ENCODE results near the gene RERE. TPM values are rescaled to one million over a fixed set of nuclear protein-coding genes. Genes with fewer than 3 reads are reported as not detected.

The RERE gene
- total and polyA plus RNA-seq, 4 donors, result 26.8 to 133 (median 82.7) TPM

DNA sequence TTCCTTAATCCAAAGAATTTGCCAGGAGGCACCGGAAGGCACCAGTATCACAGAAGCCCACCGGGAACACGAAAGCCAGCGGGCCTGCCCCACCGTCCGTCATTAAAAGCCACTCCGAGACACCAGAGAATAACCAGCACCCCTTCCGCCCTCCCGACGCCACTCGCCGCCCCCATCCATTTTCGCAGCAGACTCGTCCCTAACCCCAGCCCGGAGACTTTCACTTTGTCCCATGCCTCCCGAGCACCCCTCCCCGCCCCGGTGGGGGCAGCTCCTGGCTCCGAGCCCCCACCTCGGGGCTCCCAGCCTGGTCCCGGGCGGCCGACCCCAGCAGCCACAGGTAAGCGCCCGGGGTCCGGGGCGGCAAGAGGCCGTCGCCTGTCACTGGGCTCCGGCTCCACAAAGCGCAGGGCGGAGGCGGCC is 394.2 kb downstream of the RERE start:
- peak; percentile 63 to 84 for DNase-seq
- intact Hi-C loops (cut with DNase I), result loop anchor here in 1 of 2 donors (5.0 to 10.0 kb wide), 3 partner anchors 51 to 282 kb away; no protein-coding TSS in a partner anchor
- Histone ChIP-seq H3K36me3 (ENCODE audit: control insufficient read depth in 1 of 2, insufficient read depth in 2 of 2, low read length in 1 of 2) (peaks cover 0 to 2% of the 10 kb centered on the region in 2 donors), H3K9me3 (ENCODE audit: control insufficient read depth, low read length) (no peaks in the 10 kb centered on the region), H3K27me3 (ENCODE audit: control insufficient read depth in 1 of 2, insufficient read depth in 2 of 2, low read length in 1 of 2) (no peaks in the 10 kb centered on the region), H3K4me3 (ENCODE audit: low read length in 2 of 2) (peak overlapping the region; percentile 88 to 95), H3K4me1 (ENCODE audit: control insufficient read depth in 1 of 2, insufficient read depth in 2 of 2, low read length in 2 of 2) (peaks cover 0 to 5% of the 10 kb centered on the region in 2 donors), H3K27ac (ENCODE audit: low read depth in 1 of 2, low read length in 2 of 2) (peak overlapping the region; percentile 88 to 97)
- 0 to 1% methylated on average over 33 of the region's 33 CpGs for WGBS, 2 donors
- ATAC-seq (ENCODE audit: low FRiP score), result peak; percentile 20

DNA sequence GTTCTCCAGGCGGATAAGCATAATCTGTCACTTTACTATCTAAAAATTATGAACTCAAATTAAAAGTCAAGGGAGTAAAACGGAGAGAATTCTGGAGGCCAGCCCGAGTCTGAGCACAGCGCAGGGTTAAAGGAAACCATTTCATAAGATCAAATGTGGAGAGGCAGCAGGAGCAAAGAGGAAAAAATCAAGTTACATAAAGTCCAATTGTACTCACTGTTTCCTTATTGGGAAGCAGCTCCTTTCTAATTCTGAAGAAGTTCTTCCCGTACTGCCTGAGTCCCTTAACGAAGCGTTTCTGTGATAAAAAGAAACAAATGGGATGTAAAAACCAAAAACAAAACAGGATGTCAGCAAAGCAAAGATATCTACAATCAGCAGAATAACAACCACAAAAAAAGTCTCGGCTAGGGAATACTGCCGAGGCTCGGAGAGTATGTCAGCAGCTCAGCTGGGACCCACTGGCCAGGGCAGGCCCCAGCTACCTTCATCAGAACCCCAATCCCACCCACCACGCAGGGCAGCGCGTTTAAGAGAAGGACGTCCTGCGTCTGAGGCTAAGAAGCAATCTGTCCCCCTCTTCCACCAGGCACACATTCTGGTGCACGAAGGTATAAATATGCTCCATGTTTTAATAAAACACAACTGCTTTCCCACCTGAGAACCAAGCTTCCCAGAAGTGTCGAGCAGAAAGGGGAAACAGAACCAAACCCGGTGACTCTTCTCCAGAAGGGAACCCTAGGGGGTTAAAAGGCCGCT is 394.8 kb downstream of the RERE start:
- H3K27ac ChIP-seq (ENCODE audit: low read depth in 1 of 2, low read length in 2 of 2), result peak overlapping the region; percentile 88 to 97
- 0 to 1% methylated on average over 18 to 19 of the region's 19 CpGs for WGBS, 2 donors
- ATAC-seq (ENCODE audit: low FRiP score) (peak; percentile 52), DNase-seq (no peak)
- H3K36me3 ChIP-seq (ENCODE audit: control insufficient read depth in 1 of 2, insufficient read depth in 2 of 2, low read length in 1 of 2), result peaks cover 0 to 2% of the 10 kb centered on the region in 2 donors
- peaks cover 0 to 7% of the 10 kb centered on the region in 2 donors for H3K4me1 ChIP-seq (ENCODE audit: control insufficient read depth in 1 of 2, insufficient read depth in 2 of 2, low read length in 2 of 2)
- no peaks in the 10 kb centered on the region for H3K9me3 ChIP-seq (ENCODE audit: control insufficient read depth, low read length)
- intact Hi-C loops (cut with DNase I), result loop anchor here in 1 of 2 donors (5.0 to 10.0 kb wide), 3 partner anchors 50 to 282 kb away; no protein-coding TSS in a partner anchor
- H3K4me3 ChIP-seq (ENCODE audit: low read length in 2 of 2), result peak overlapping the region; percentile 88 to 95
- no peaks in the 10 kb centered on the region for H3K27me3 ChIP-seq (ENCODE audit: control insufficient read depth in 1 of 2, insufficient read depth in 2 of 2, low read length in 1 of 2)

GRCh38 chr1:8421721-8422120 is 395.7 kb downstream of the RERE start:
- DNase-seq (no peak), ATAC-seq (ENCODE audit: low FRiP score) (no peak)
- 11 to 15% methylated on average over 6 of the region's 6 CpGs for WGBS, 2 donors
- H3K27me3 ChIP-seq (ENCODE audit: control insufficient read depth in 1 of 2, insufficient read depth in 2 of 2, low read length in 1 of 2), result no peaks in the 10 kb centered on the region
- intact Hi-C loops (cut with DNase I), result loop anchor here in 1 of 2 donors (5.0 to 10.0 kb wide), 3 partner anchors 49 to 283 kb away; no protein-coding TSS in a partner anchor
- no peaks in the 10 kb centered on the region for H3K9me3 ChIP-seq (ENCODE audit: control insufficient read depth, low read length)
- H3K4me3 ChIP-seq (ENCODE audit: low read length in 2 of 2), result peak overlapping the region; percentile 88 to 95
- peaks cover 0 to 2% of the 10 kb centered on the region in 2 donors for H3K36me3 ChIP-seq (ENCODE audit: control insufficient read depth in 1 of 2, insufficient read depth in 2 of 2, low read length in 1 of 2)
- peaks cover 0 to 8% of the 10 kb centered on the region in 2 donors for H3K4me1 ChIP-seq (ENCODE audit: control insufficient read depth in 1 of 2, insufficient read depth in 2 of 2, low read length in 2 of 2)
- peak overlapping the region; percentile 62 to 82 for H3K27ac ChIP-seq (ENCODE audit: low read depth in 1 of 2, low read length in 2 of 2)

GRCh38 chr1:8420318-8420717 is 397.1 kb downstream of the RERE start:
- H3K4me1 ChIP-seq (ENCODE audit: control insufficient read depth in 1 of 2, insufficient read depth in 2 of 2, low read length in 2 of 2), result peaks cover 0 to 7% of the 10 kb centered on the region in 2 donors
- H3K36me3 ChIP-seq (ENCODE audit: control insufficient read depth in 1 of 2, insufficient read depth in 2 of 2, low read length in 1 of 2), result peaks cover 0 to 2% of the 10 kb centered on the region in 2 donors
- H3K9me3 ChIP-seq (ENCODE audit: control insufficient read depth, low read length), result no peaks in the 10 kb centered on the region
- ATAC-seq (ENCODE audit: low FRiP score), result no peak
- DNase-seq, result no peak
- no peaks in the 10 kb centered on the region for H3K27me3 ChIP-seq (ENCODE audit: control insufficient read depth in 1 of 2, insufficient read depth in 2 of 2, low read length in 1 of 2)
- peak overlapping the region in 1 of 2 donors; percentile 69 for H3K27ac ChIP-seq (ENCODE audit: low read depth in 1 of 2, low read length in 2 of 2)
- H3K4me3 ChIP-seq (ENCODE audit: low read length in 2 of 2), result peak overlapping the region; percentile 38 to 53
- intact Hi-C loops (cut with DNase I), result loop anchor here in 1 of 2 donors (5.0 to 10.0 kb wide), 3 partner anchors 48 to 284 kb away; no protein-coding TSS in a partner anchor

GRCh38 chr1:8419861-8420260 is 397.6 kb downstream of the RERE start:
- peak overlapping the region in 1 of 2 donors; percentile 68 for H3K27ac ChIP-seq (ENCODE audit: low read depth in 1 of 2, low read length in 2 of 2)
- ATAC-seq (ENCODE audit: low FRiP score) (no peak), DNase-seq (no peak)
- 17 to 20% methylated on average over 3 of the region's 3 CpGs for WGBS, 2 donors
- intact Hi-C loops (cut with DNase I), result loop anchor here in 1 of 2 donors (5.0 to 10.0 kb wide), 3 partner anchors 48 to 285 kb away; no protein-coding TSS in a partner anchor
- H3K27me3 ChIP-seq (ENCODE audit: control insufficient read depth in 1 of 2, insufficient read depth in 2 of 2, low read length in 1 of 2), result no peaks in the 10 kb centered on the region
- peaks cover 0 to 2% of the 10 kb centered on the region in 2 donors for H3K36me3 ChIP-seq (ENCODE audit: control insufficient read depth in 1 of 2, insufficient read depth in 2 of 2, low read length in 1 of 2)
- peak overlapping the region; percentile 40 to 61 for H3K4me3 ChIP-seq (ENCODE audit: low read length in 2 of 2)
- H3K9me3 ChIP-seq (ENCODE audit: control insufficient read depth, low read length), result no peaks in the 10 kb centered on the region
- H3K4me1 ChIP-seq (ENCODE audit: control insufficient read depth in 1 of 2, insufficient read depth in 2 of 2, low read length in 2 of 2), result peaks cover 0 to 4% of the 10 kb centered on the region in 2 donors

DNA sequence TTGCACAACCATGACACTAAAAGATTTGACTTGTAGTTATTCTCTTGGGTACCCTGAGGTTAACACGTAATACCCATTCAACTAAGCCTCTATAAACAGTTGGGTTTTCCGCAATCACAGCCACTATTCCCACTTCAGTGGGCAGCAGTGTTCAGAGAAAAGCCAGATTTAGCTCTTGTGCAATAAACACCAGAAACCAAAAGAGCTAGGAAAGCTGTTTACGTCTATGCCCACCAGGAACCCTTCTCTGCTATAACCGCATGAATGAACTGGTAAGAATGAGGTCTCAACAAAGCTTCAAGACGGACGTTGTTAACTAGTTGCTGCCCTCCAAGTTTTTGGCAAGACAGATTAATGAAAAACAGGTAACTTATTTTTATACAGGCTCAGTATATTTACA is 398.3 kb downstream of the RERE start:
- Histone ChIP-seq H3K9me3 (ENCODE audit: control insufficient read depth, low read length) (no peaks in the 10 kb centered on the region), H3K4me3 (ENCODE audit: low read length in 2 of 2) (peak overlapping the region; percentile 37 to 40), H3K4me1 (ENCODE audit: control insufficient read depth in 1 of 2, insufficient read depth in 2 of 2, low read length in 2 of 2) (peaks cover 0 to 4% of the 10 kb centered on the region in 2 donors), H3K27me3 (ENCODE audit: control insufficient read depth in 1 of 2, insufficient read depth in 2 of 2, low read length in 1 of 2) (no peaks in the 10 kb centered on the region), H3K27ac (ENCODE audit: low read depth in 1 of 2, low read length in 2 of 2) (peak overlapping the region; percentile 20 to 29), H3K36me3 (ENCODE audit: control insufficient read depth in 1 of 2, insufficient read depth in 2 of 2, low read length in 1 of 2) (peaks cover 0 to 2% of the 10 kb centered on the region in 2 donors)
- WGBS, 2 donors, result 14 to 19% methylated on average over 6 of the region's 6 CpGs
- no peak for ATAC-seq (ENCODE audit: low FRiP score)
- intact Hi-C loops (cut with DNase I), result no loop called here
- no peak for DNase-seq

- peak overlapping the region in 1 of 2 donors; percentile 3 for H3K27ac ChIP-seq (ENCODE audit: low read depth in 1 of 2, low read length in 2 of 2)
- H3K4me3 ChIP-seq (ENCODE audit: low read length in 2 of 2), result no peak overlapping the region
- no peaks in the 10 kb centered on the region for H3K27me3 ChIP-seq (ENCODE audit: control insufficient read depth in 1 of 2, insufficient read depth in 2 of 2, low read length in 1 of 2)
- no peaks in the 10 kb centered on the region for H3K9me3 ChIP-seq (ENCODE audit: control insufficient read depth, low read length)
- DNase-seq (no peak), ATAC-seq (ENCODE audit: low FRiP score) (no peak)
- intact Hi-C loops (cut with DNase I), result no loop called here
- peaks cover 0 to 4% of the 10 kb centered on the region in 2 donors for H3K4me1 ChIP-seq (ENCODE audit: control insufficient read depth in 1 of 2, insufficient read depth in 2 of 2, low read length in 2 of 2)
- H3K36me3 ChIP-seq (ENCODE audit: control insufficient read depth in 1 of 2, insufficient read depth in 2 of 2, low read length in 1 of 2), result peaks cover 0 to 2% of the 10 kb centered on the region in 2 donors
- WGBS, 2 donors, result 90 to 93% methylated on average over 4 of the region's 4 CpGs
Measured at GRCh38 chr1:8418301-8418700, 399.1 kb downstream of the RERE start.

DNA sequence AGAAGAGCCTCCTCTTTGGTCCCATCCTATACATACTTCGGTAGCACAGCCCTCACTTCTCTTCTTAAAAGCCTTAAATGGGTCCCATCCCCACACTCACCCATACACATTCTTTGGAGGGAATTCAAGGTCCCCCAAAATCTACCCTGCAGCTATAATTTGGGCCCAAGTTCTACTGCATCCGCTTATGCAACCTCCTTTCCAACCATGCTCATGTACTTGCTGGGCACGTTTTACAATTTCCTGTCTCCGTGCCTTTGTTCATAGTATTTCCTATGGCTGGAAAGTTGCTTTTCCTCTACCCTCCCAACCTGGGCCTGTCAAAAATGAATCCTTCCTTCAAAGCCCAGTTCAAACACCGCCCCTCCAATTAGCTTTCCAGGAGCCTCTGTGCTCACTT is 399.8 kb downstream of the RERE start:
- H3K27ac ChIP-seq (ENCODE audit: low read depth in 1 of 2, low read length in 2 of 2), result peak overlapping the region in 1 of 2 donors; percentile 33
- H3K4me1 ChIP-seq (ENCODE audit: control insufficient read depth in 1 of 2, insufficient read depth in 2 of 2, low read length in 2 of 2), result peaks cover 0 to 4% of the 10 kb centered on the region in 2 donors
- intact Hi-C loops (cut with DNase I), result no loop called here
- H3K4me3 ChIP-seq (ENCODE audit: low read length in 2 of 2), result no peak overlapping the region
- DNase-seq, result no peak
- WGBS, 2 donors, result 67 to 68% methylated on average over 5 of the region's 5 CpGs
- peaks cover 0 to 2% of the 10 kb centered on the region in 2 donors for H3K36me3 ChIP-seq (ENCODE audit: control insufficient read depth in 1 of 2, insufficient read depth in 2 of 2, low read length in 1 of 2)
- no peaks in the 10 kb centered on the region for H3K27me3 ChIP-seq (ENCODE audit: control insufficient read depth in 1 of 2, insufficient read depth in 2 of 2, low read length in 1 of 2)
- no peaks in the 10 kb centered on the region for H3K9me3 ChIP-seq (ENCODE audit: control insufficient read depth, low read length)
- ATAC-seq (ENCODE audit: low FRiP score), result no peak
